ENCODE results near the gene SERPINB4.
A peak's percentile ranks its signal among the peaks of the same experiment; 100 is the strongest.
"Not testable (repeated sequence)": the region's sequence is repeated elsewhere in the genome, so short reads cannot be mapped to it uniquely, and the experiment has no call there.

Gene SERPINB4

GRCh38 chr18:63644142-63644541 is at the start of gene SERPINB4:
Gene SERPINB4, minus strand, starts transcription at chr18:63644256. Its CDS starts 679 bp downstream, at chr18:63643577.
- H3K36me3 ChIP-seq (ENCODE audit: control insufficient read depth, insufficient read depth, low read length); H3K9me3 ChIP-seq (ENCODE audit: control insufficient read depth, low read length); H3K9ac ChIP-seq (ENCODE audit: low read length); H3K4me3 ChIP-seq (ENCODE audit: low read length); H3K4me1 ChIP-seq (ENCODE audit: control insufficient read depth, insufficient read depth, low read length); H3K27me3 ChIP-seq (ENCODE audit: control insufficient read depth, insufficient read depth, low read length): not testable (repeated sequence)

- Histone ChIP-seq H3K4me3 (ENCODE audit: low read length) (no peak overlapping the region), H3K36me3 (ENCODE audit: control insufficient read depth, insufficient read depth, low read length) (no peaks in the 10 kb centered on the region), H3K9ac (ENCODE audit: low read length) (no peak overlapping the region), H3K4me1 (ENCODE audit: control insufficient read depth, insufficient read depth, low read length) (peaks cover 4% of the 10 kb centered on the region), H3K9me3 (ENCODE audit: control insufficient read depth, low read length) (no peaks in the 10 kb centered on the region), H3K27me3 (ENCODE audit: control insufficient read depth, insufficient read depth, low read length) (no peaks in the 10 kb centered on the region)
Measured at GRCh38 chr18:63689064-63689463, 45.0 kb upstream of the SERPINB4 start.

DNA sequence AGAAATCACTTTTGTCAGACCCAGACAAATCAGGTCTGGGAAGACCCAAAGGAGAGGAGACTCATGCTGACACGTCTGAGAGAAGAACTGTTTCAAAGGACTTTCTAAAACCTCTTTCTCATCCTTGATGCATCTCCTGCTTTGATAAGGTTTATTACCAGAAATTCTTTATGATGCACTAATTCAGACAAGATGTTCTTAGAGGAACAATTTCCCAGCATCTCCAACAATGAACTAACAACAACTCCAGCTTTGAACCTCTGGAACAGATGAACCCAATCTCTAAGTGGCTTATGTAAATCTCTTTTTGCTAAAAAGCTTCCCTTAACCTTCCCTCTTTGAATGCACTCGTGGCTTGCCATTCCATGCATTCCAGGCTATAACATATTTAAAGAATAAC is 42.8 kb upstream of the SERPINB4 start:
- H3K9me3 ChIP-seq (ENCODE audit: control insufficient read depth, low read length) = no peaks in the 10 kb centered on the region
- peaks cover 19% of the 10 kb centered on the region for H3K4me1 ChIP-seq (ENCODE audit: control insufficient read depth, insufficient read depth, low read length)
- H3K9ac ChIP-seq (ENCODE audit: low read length) = no peak overlapping the region
- no peaks in the 10 kb centered on the region for H3K36me3 ChIP-seq (ENCODE audit: control insufficient read depth, insufficient read depth, low read length)
- no peaks in the 10 kb centered on the region for H3K27me3 ChIP-seq (ENCODE audit: control insufficient read depth, insufficient read depth, low read length)
- H3K4me3 ChIP-seq (ENCODE audit: low read length) = no peak overlapping the region

DNA sequence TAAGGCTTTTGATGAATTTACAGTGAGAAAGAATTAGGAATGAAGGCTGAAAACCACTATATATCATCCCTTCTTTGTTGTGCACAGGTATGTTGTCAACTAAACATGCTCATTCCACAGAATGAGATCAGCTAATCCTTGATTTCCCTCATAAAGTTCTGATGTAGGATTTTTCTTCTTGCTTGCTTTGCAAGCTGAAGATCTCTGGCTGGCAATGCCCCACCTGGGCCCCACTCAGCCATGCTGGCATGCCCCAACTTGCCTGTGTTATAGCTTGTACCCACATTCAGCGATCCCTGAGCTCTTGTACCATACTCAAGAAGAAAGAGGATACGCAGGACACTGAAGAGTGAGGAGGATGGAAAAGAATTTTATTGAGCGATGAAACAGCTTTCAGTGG is 40.7 kb upstream of the SERPINB4 start:
- no peaks in the 10 kb centered on the region for H3K27me3 ChIP-seq (ENCODE audit: control insufficient read depth, insufficient read depth, low read length)
- H3K9me3 ChIP-seq (ENCODE audit: control insufficient read depth, low read length) = no peaks in the 10 kb centered on the region
- H3K4me3 ChIP-seq (ENCODE audit: low read length) = no peak overlapping the region
- no peak overlapping the region for H3K9ac ChIP-seq (ENCODE audit: low read length)
- peaks cover 35% of the 10 kb centered on the region for H3K4me1 ChIP-seq (ENCODE audit: control insufficient read depth, insufficient read depth, low read length)
- H3K36me3 ChIP-seq (ENCODE audit: control insufficient read depth, insufficient read depth, low read length) = no peaks in the 10 kb centered on the region

DNA sequence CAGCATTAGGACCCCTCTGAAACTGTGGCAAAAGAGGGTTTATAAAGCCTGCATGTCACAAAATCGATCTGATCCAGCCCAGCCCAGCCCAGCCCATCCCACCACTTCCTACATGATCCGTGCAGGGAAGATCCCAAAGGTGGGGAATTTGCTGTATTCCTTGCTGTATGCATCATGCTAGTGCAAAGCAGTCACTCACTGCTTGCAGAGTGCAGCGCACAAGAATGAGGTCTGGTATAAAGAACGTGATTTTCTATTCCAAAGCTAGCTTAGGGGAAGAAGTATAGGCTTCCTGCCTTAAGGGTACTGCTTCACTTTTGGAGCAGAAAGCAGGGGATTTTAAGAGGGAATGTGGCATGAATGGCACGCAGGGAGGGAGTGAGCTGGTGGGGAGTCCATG is 39.8 kb upstream of the SERPINB4 start:
- H3K9me3 ChIP-seq (ENCODE audit: control insufficient read depth, low read length) = no peaks in the 10 kb centered on the region
- H3K27me3 ChIP-seq (ENCODE audit: control insufficient read depth, insufficient read depth, low read length) = no peaks in the 10 kb centered on the region
- H3K4me3 ChIP-seq (ENCODE audit: low read length) = peak overlapping the region; percentile 21
- no peaks in the 10 kb centered on the region for H3K36me3 ChIP-seq (ENCODE audit: control insufficient read depth, insufficient read depth, low read length)
- peaks cover 35% of the 10 kb centered on the region for H3K4me1 ChIP-seq (ENCODE audit: control insufficient read depth, insufficient read depth, low read length)
- no peak overlapping the region for H3K9ac ChIP-seq (ENCODE audit: low read length)

DNA sequence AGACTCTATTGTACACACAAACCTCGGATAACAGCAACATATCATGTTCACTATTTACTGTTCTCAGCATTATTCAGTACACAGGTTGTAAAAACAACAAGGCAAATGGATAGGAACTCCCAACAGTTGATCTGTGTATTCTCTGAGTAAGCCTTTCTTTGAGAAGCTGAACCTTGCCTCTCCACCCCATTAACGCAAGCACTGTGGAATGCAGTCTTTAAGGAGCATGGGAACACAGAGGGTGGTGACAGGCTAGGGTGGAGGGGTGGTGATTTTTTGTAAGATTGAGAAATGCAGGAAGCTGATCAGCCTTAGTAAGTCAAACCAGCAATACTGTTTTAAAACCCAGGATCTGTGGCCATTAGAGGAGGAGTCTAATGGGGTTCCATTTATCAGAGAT is 39.1 kb upstream of the SERPINB4 start:
- H3K4me1 ChIP-seq (ENCODE audit: control insufficient read depth, insufficient read depth, low read length) = peaks cover 35% of the 10 kb centered on the region
- no peaks in the 10 kb centered on the region for H3K27me3 ChIP-seq (ENCODE audit: control insufficient read depth, insufficient read depth, low read length)
- no peak overlapping the region for H3K9ac ChIP-seq (ENCODE audit: low read length)
- no peaks in the 10 kb centered on the region for H3K36me3 ChIP-seq (ENCODE audit: control insufficient read depth, insufficient read depth, low read length)
- H3K9me3 ChIP-seq (ENCODE audit: control insufficient read depth, low read length) = no peaks in the 10 kb centered on the region
- H3K4me3 ChIP-seq (ENCODE audit: low read length) = no peak overlapping the region

DNA sequence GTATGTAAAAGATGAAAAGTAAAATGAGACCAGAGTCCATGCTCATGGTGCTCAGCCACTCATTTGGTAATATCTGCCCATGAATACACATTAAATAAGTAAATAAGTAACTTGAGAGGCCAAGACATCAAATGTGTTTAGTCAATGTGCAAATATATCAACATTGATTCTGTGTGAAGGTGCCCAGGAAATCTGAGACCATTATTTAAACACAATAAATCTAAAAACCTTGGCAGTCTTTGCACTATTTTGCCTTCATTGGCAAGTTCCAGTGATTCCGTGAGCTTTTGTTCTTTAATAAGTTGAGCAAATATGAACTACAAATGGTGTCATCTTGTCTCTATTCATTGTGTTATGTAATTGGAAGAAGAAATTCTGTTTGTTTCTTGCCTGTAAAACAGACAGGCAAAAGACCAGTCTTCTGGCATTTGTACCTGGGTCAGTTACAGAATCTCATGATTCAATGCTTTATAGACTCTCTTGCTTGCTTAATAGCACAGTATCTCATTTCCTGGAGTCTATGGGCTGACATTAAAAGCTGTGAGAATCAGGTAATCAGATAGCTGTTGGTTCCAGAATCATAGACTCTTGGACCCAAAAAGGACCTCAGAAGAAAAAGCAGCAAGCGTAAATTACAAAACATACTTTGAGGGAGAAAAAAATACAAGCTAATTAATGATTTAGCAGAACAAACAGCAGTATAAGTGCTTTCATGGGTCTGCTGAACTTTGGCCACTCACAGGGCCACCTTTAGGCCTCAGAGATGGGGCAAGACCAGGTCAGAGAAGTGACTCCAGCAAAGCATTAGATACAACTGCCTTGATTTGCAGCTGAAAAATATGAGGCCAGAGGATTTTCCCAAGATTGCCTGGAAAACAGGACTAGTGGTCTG is 37.6 kb upstream of the SERPINB4 start:
- H3K4me1 ChIP-seq (ENCODE audit: control insufficient read depth, insufficient read depth, low read length) = peaks cover 35% of the 10 kb centered on the region
- H3K36me3 ChIP-seq (ENCODE audit: control insufficient read depth, insufficient read depth, low read length) = no peaks in the 10 kb centered on the region
- H3K9me3 ChIP-seq (ENCODE audit: control insufficient read depth, low read length) = no peaks in the 10 kb centered on the region
- no peaks in the 10 kb centered on the region for H3K27me3 ChIP-seq (ENCODE audit: control insufficient read depth, insufficient read depth, low read length)
- no peak overlapping the region for H3K4me3 ChIP-seq (ENCODE audit: low read length)
- H3K9ac ChIP-seq (ENCODE audit: low read length) = no peak overlapping the region

DNA sequence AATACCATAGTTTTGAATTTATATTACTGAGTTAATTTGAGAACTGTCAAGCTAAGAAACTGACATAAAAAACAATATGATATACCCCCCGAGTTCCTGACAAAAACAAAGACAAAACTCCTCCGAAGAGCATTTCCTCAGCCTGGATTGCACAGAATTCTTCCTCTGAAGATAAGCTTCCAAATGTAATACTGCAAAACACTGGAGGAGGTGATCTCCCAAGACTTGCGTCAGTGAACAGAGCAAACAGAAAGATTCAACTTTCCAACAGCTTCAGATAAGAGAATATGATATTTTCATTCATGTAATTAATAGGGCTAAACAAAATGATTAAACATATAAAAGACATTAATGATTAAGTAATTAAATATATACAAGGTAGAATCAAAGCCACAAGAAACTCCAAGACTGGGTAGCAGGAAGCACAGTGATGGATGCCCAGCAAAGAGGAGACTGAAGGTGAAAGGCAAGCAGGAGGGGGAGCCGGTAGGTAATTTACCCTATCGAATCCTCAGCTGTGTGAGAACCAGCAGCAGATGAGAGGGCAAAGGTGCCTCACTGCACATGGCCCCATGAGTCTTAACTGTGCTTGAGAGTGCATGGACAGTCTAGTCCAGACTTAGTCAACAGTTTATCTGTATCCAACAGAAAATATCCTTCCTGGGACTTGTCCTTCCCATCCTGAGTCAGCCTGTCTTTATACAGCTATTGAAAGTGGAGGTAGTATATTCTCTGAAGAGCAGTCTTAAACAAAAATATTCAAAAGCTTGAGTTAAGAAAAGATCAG is 36.0 kb upstream of the SERPINB4 start:
- H3K27me3 ChIP-seq (ENCODE audit: control insufficient read depth, insufficient read depth, low read length) = no peaks in the 10 kb centered on the region
- H3K4me3 ChIP-seq (ENCODE audit: low read length) = no peak overlapping the region
- H3K9ac ChIP-seq (ENCODE audit: low read length) = no peak overlapping the region
- H3K36me3 ChIP-seq (ENCODE audit: control insufficient read depth, insufficient read depth, low read length) = no peaks in the 10 kb centered on the region
- peaks cover 35% of the 10 kb centered on the region for H3K4me1 ChIP-seq (ENCODE audit: control insufficient read depth, insufficient read depth, low read length)
- no peaks in the 10 kb centered on the region for H3K9me3 ChIP-seq (ENCODE audit: control insufficient read depth, low read length)

DNA sequence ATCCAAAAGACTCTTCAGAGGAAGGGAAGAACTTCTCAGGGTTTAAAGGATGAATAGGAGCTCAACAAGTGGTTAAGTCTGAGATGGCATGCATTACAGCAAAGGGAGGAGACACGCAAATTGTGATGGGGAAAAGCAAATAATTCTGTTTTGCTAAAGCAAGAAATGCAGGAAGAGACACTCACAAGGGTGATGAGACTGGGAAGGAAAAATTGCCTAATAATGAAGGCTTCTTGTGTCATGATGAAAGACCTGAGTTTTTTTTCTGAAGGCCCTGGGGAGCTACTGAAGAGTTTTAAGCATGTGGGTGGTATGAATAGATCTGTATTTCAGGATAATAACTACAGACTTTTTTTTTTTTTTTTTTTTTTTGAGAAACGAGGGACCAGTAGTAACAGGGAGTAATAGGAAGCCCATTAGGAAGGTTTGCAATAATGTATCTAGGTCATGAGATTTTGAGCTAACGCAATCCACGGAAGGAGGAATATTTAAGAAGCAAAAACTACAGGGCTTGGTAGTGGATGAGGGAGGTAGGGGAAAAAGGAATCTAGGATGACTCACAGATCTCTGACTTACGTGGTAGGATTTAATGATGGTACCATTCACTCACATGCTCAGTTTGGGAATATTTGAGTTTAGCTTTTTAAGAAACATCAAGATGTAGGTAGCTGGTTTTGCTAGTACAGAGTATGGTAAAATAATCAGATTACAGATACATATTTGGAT is 33.6 kb upstream of the SERPINB4 start:
- Histone ChIP-seq H3K27me3 (ENCODE audit: control insufficient read depth, insufficient read depth, low read length) (no peaks in the 10 kb centered on the region), H3K9me3 (ENCODE audit: control insufficient read depth, low read length) (no peaks in the 10 kb centered on the region), H3K9ac (ENCODE audit: low read length) (no peak overlapping the region)

DNA sequence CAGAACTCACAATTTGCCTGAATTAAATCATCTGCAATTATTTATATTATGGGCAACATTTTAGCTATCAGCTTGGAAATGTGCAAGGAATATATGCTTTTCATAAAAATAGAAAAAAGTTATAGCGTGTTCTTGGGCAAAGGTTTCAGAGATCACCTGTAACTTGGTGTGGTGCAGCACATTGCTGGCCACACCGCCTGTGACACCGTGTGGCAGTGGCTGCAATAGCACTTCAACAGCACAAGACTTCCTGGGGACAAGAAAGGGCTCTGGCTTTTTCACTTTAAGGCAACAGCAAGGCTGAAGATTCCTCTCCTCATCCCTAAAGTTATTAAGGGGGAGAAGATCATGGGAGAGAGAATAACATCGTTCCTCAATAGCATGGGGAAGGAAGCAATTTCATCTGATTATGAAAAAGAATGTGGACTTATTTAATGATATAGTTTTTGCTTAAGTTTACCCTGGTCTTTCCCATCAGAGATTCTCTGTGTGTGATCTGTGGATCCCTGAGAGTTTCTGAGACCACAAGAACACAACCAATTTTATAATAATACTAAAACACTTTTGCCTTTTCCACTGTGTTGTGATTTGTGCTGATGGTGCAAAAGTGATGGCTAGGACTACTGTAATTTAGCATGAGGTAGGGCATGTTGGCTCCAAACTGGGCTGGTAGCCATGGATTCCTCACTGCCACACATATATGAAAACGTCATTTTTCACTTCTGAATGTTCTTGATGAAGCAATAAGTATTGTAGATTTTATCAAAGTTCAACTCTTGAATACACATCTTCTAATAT is 32.7 kb upstream of the SERPINB4 start:
- H3K27me3 ChIP-seq (ENCODE audit: control insufficient read depth, insufficient read depth, low read length) = no peaks in the 10 kb centered on the region
- no peaks in the 10 kb centered on the region for H3K9me3 ChIP-seq (ENCODE audit: control insufficient read depth, low read length)
- H3K36me3 ChIP-seq (ENCODE audit: control insufficient read depth, insufficient read depth, low read length) = no peaks in the 10 kb centered on the region
- H3K9ac ChIP-seq (ENCODE audit: low read length) = no peak overlapping the region
- no peak overlapping the region for H3K4me3 ChIP-seq (ENCODE audit: low read length)
- H3K4me1 ChIP-seq (ENCODE audit: control insufficient read depth, insufficient read depth, low read length) = peaks cover 15% of the 10 kb centered on the region

More for the DNA sequence above, 33.6 kb upstream of the SERPINB4 start:
- no peaks in the 10 kb centered on the region for H3K36me3 ChIP-seq (ENCODE audit: control insufficient read depth, insufficient read depth, low read length)
- peaks cover 21% of the 10 kb centered on the region for H3K4me1 ChIP-seq (ENCODE audit: control insufficient read depth, insufficient read depth, low read length)
- no peak overlapping the region for H3K4me3 ChIP-seq (ENCODE audit: low read length)

- Histone ChIP-seq H3K9ac (ENCODE audit: low read length) (no peak overlapping the region), H3K27me3 (ENCODE audit: control insufficient read depth, insufficient read depth, low read length) (no peaks in the 10 kb centered on the region), H3K9me3 (ENCODE audit: control insufficient read depth, low read length) (no peaks in the 10 kb centered on the region), H3K36me3 (ENCODE audit: control insufficient read depth, insufficient read depth, low read length) (no peaks in the 10 kb centered on the region), H3K4me3 (ENCODE audit: low read length) (no peak overlapping the region), H3K4me1 (ENCODE audit: control insufficient read depth, insufficient read depth, low read length) (no peaks in the 10 kb centered on the region)
Measured at GRCh38 chr18:63664571-63664970, 20.5 kb upstream of the SERPINB4 start.

All from mucosa of stomach (tissue), 1 donor.